Ascending aorta (tissue), 2 donors: Measurements from ENCODE around the gene TRMT61A. TPM values are rescaled to one million over a fixed set of nuclear protein-coding genes. Genes with fewer than 3 reads are reported as not detected.

Experiments used
- DNase-seq, 2 donors: peaks; one replicate each; pipeline ENCODE4 v3.0.0-alpha.2; 2019; ENCODE audit warnings: low spot score in 2 of 2
- H3K27ac ChIP-seq, 2 donors: fragments of 200-600 bp; sonication (generic); one replicate each; pipeline ENCODE4 v1.5.1; 2016 to 2017; ENCODE audit warnings: mild to moderate bottlenecking in 1 of 2
- H3K27me3 ChIP-seq: fragments of 200-600 bp; sonication (generic); one replicate; pipeline ENCODE4 v1.5.1; 2017
- H3K36me3 ChIP-seq, 2 donors: fragments of 200-600 bp; sonication (generic); one replicate each; pipeline ENCODE4 v1.5.1; 2016
- H3K4me1 ChIP-seq, 2 donors: fragments of 200-600 bp; sonication (generic); one replicate each; pipeline ENCODE4 v1.5.1; 2016 to 2017; ENCODE audit warnings: mild to moderate bottlenecking in 1 of 2
- H3K4me3 ChIP-seq, 2 donors: fragments of 200-600 bp; sonication (generic); one replicate each; pipeline ENCODE4 v1.5.1; 2016 to 2017; ENCODE audit warnings: mild to moderate bottlenecking in 1 of 2
- H3K9me3 ChIP-seq, 2 donors: fragments of 200-600 bp; sonication (generic); one replicate each; pipeline ENCODE4 v1.5.1; 2016
- intact Hi-C: fragments of 100-400 bp; cut with DNase I; formaldehyde crosslinking; loops from one replicate; pipeline ENCODE4 v1.15.1; 2023
- total RNA-seq: library from RNA; depleted of rRNA; stranded (reverse); fragments of >200 nt; gene quantifications from one replicate; pipeline ENCODE4 v1.1.0, GENCODE V29; 2016
- TF ChIP-seq, protein P1 (sequence below), 3 experiments: fragments of 200-600 bp in 2 of 3; fragments of 450-650 bp in 1 of 3; sonication (generic) in 2 of 3; IDR thresholded peaks; one replicate each; pipeline ENCODE4 v1.5.1; 2016 to 2019; ENCODE audit warnings: antibody characterized with exemption in 3 of 3, mild to moderate bottlenecking in 1 of 3, moderate library complexity in 1 of 3

TRMT61A gene
- total RNA-seq, 1 donor from 2014 or later: 31.2 TPM

- Histone ChIP-seq H3K4me3 (peak overlapping the region in 1 of 2 donors; percentile 90), H3K4me1 (peaks cover 16 to 51% of the 10 kb centered on the region in 2 donors), H3K27me3 (no peaks in the 10 kb centered on the region), H3K27ac (peak overlapping the region; percentile 93 to 96), H3K9me3 (no peaks in the 10 kb centered on the region), H3K36me3 (peaks cover 18 to 31% of the 10 kb centered on the region in 2 donors)
- intact Hi-C loops: loop anchor here (5.0 kb wide), 1 partner anchor 157 kb away; the partner anchor contains the start of genes XRCC3 and ZFYVE21
- TF ChIP-seq, protein P1, sequence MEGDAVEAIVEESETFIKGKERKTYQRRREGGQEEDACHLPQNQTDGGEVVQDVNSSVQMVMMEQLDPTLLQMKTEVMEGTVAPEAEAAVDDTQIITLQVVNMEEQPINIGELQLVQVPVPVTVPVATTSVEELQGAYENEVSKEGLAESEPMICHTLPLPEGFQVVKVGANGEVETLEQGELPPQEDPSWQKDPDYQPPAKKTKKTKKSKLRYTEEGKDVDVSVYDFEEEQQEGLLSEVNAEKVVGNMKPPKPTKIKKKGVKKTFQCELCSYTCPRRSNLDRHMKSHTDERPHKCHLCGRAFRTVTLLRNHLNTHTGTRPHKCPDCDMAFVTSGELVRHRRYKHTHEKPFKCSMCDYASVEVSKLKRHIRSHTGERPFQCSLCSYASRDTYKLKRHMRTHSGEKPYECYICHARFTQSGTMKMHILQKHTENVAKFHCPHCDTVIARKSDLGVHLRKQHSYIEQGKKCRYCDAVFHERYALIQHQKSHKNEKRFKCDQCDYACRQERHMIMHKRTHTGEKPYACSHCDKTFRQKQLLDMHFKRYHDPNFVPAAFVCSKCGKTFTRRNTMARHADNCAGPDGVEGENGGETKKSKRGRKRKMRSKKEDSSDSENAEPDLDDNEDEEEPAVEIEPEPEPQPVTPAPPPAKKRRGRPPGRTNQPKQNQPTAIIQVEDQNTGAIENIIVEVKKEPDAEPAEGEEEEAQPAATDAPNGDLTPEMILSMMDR (IDR thresholded peaks at IDR 0.05): no peak
- DNase-seq: no peak
These were observed 31.7 kb downstream of the TRMT61A start for GRCh38 chr14:103560691-103561090.

- Histone ChIP-seq H3K27ac (peak overlapping the region; percentile 93 to 96), H3K36me3 (peaks cover 18 to 29% of the 10 kb centered on the region in 2 donors), H3K4me3 (peak overlapping the region; percentile 81 to 90), H3K4me1 (peaks cover 16 to 50% of the 10 kb centered on the region in 2 donors), H3K27me3 (no peaks in the 10 kb centered on the region), H3K9me3 (no peaks in the 10 kb centered on the region)
- intact Hi-C loops: loop anchor here (2.0 to 5.0 kb wide), 2 partner anchors 67 to 156 kb away; partner anchors contain the start of genes KLC1, XRCC3 and ZFYVE21
- no peak for DNase-seq
- TF ChIP-seq, protein P1 (IDR thresholded peaks at IDR 0.05): no peak
These were observed 32.6 kb downstream of the TRMT61A start for GRCh38 chr14:103561381-103562178.

DNA sequence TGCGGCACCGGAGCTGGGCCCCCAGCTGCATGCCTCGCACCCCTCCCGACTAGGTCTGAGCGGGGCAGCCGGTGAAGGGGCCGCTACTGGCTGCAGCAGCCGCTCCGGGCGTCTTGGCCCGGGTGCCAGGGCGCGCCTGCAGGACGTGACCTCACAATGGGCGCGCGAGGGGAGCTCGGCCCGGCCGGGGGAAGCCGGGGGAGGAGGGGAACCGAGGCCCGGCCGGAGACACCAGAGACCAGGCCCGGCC is 33.1 kb downstream of the TRMT61A start:
- intact Hi-C loops: loop anchor here (2.0 to 5.0 kb wide), 2 partner anchors 67 to 155 kb away; partner anchors contain the start of genes KLC1, XRCC3 and ZFYVE21
- Histone ChIP-seq H3K4me1 (peaks cover 16 to 50% of the 10 kb centered on the region in 2 donors), H3K27me3 (no peaks in the 10 kb centered on the region), H3K9me3 (no peaks in the 10 kb centered on the region), H3K27ac (peak overlapping the region; percentile 93 to 96), H3K4me3 (peak overlapping the region; percentile 81 to 90), H3K36me3 (peaks cover 18 to 29% of the 10 kb centered on the region in 2 donors)
- TF ChIP-seq, protein P1 (IDR thresholded peaks at IDR 0.05): no peak
- no peak for DNase-seq

DNA sequence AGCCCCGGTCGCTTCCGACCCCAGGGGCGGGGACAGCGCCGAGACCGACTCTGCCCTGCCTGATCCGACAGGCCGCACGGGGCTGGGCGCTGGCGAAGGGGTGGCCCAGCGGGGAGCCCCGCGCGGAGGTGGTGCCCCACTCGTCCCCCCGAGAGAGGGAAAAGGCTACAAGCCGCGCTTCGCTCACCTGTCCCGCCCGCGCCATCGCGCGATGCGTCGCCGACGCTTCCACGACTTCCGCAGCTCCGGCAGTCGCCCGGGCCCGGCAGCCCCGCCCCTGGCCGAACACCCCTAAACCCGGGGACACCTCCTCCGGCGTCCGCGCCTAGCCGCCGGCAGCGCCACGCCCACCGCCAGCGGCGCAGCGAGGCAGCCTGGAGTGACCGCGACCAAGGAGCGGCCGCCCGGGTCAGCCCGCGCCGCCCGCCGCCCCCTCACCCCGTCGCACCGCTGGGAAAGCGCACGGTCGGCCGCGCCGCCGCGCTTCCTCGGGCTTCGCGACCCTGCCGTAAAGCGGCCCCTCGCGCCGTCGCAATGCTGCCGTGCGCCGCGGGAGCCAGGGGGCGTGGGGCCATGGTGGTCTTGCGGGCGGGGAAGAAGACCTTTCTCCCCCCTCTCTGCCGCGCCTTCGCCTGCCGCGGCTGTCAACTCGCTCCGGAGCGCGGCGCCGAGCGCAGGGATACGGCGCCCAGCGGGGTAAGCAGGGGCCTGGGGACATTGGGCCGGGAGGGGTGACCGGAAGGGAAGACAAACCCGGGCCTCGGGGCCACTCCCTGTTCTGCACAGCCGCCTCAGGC is 33.6 kb downstream of the TRMT61A start, which contains the start of the genes BAG5 and COA8:
Gene BAG5, minus strand, starts transcription at position 229 of the 797 bp plus-strand sequence. CDS start 1,493 bp downstream, outside the sequence.
Gene COA8, plus strand, starts transcription at position 532 of the 797 bp plus-strand sequence. Its CDS starts 42 bp downstream, at position 574.
- intact Hi-C loops: loop anchor here (2.0 to 5.0 kb wide), 2 partner anchors 66 to 155 kb away; partner anchors contain the start of genes KLC1, XRCC3 and ZFYVE21
- H3K9me3 ChIP-seq: no peaks in the 10 kb centered on the region
- H3K27me3 ChIP-seq: no peaks in the 10 kb centered on the region
- TF ChIP-seq, protein P1 (IDR thresholded peaks at IDR 0.05): peak in 2 of 3 experiments; percentile 9 to 28
- H3K36me3 ChIP-seq: peaks cover 18 to 25% of the 10 kb centered on the region in 2 donors
- peak within 1 kb of the TSS; percentile 81 to 90 for H3K4me3 ChIP-seq
- peak in 1 of 2 donors; percentile 90 for DNase-seq
- peak within 1 kb of the TSS; percentile 93 to 96 for H3K27ac ChIP-seq
- peaks cover 16 to 46% of the 10 kb centered on the region in 2 donors for H3K4me1 ChIP-seq

DNA sequence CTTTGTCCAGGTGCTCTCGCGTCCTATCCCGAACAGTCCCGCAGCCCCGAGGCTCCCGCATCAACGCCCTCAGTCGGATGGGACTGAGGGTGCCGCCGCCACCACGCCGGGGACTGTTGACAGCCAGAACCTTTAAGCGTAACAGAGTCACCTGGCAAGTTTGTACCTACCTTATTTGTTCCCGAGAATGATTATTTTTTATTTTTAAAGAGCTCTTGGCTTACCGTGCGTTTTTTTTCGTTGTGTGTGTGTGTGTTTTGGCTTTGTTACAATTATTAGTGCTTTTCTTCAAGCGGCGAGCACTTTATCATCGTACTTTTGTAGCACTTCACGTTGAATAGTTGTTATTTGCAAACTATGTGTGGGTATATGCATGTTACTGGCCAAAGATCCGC is 34.2 kb downstream of the TRMT61A start:
- intact Hi-C loops: loop anchor here (2.0 to 5.0 kb wide), 2 partner anchors 66 to 154 kb away; partner anchors contain the start of genes KLC1, XRCC3 and ZFYVE21
- Histone ChIP-seq H3K4me3 (peak overlapping the region; percentile 81 to 90), H3K4me1 (peaks cover 16 to 42% of the 10 kb centered on the region in 2 donors), H3K27ac (peak overlapping the region; percentile 93 to 96), H3K27me3 (no peaks in the 10 kb centered on the region), H3K36me3 (peaks cover 18 to 19% of the 10 kb centered on the region in 2 donors), H3K9me3 (no peaks in the 10 kb centered on the region)
- TF ChIP-seq, protein P1 (IDR thresholded peaks at IDR 0.05): no peak
- no peak for DNase-seq
